Amniotic epithelial cell (primary cell): Measurements from ENCODE around the gene NUDCD3.
"Not testable (repeated sequence)": the region's sequence is repeated elsewhere in the genome, so short reads cannot be mapped to it uniquely, and the experiment has no call there.

Experiments
- DNase-seq: peaks from one replicate; pipeline ENCODE4 v3.0.0-alpha.2; 2010; ENCODE audit warnings: low read depth

NUDCD3 gene

DNA sequence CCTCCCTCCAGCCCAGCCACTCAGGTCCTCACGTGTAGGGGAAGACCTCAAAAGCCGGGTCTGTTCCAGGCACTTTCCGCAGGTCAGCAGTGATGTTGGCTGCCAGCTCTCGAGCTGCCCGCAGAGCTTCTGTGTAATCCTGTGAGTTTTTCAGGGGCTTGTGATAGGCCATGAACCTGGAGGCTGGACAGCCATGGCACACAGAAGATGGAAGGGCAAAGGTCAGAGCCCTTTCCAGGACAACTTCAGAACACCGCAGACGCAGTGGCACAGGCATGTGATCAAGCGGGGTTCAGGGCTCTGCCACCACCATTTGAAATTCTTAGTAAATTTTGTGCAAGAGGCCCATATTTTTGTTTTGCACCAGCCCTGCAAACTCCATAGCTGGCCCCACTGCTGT, 26.7 kb upstream of the NUDCD3 start:
- DNase-seq, result no peak

DNA sequence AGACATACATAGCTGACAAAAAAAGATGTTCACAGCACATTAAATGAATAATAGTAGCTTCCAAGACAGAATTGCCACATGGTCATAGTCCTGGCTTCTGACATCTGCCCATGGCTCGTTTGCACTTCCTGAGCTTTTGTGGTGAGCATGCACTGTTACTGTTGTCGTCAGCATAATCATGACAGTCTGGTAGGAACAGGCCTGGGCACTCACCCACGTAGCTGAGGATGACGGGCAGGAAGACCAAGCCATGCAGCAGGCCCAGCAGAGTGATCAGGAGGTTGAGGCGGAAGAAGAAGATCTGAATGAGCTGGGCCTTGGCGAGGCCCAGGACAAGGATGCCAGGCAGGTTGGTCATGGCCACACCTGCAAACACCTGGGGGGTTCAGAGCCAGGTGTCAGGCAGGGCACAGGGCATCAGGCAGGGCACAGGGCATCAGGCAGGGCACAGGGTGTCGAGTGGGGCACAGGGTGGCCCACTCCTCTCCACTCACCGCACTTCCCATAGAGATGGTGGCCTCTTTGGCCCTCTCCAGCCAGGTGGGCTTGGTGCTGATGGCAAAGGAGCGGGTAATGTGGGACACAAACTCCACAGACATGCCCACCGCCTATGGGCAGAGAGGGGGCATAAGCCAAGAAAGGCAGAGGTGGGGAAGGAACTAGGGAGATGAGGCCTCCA, 25.3 kb upstream of the NUDCD3 start:
- DNase-seq, result no peak

DNA sequence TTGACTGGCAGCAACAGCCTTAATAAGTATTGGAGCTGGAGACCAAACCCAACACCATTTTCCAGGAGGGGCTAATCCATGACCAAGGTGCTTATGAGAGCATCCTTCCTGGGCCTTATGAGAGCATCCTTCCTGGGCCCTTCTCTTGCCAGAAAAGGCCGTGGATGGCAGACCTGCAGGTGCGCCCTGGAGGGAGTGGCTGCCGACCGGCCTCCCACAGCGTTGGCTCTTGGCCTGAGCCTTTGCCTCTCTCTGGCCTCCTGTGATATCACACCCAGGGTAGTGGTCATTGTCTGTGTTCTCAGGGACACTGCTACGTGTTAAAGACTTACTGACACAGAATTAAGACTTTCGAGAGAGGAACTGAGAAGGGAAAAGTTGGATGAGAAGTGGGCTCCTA, 22.3 kb upstream of the NUDCD3 start:
- DNase-seq, result no peak

DNA sequence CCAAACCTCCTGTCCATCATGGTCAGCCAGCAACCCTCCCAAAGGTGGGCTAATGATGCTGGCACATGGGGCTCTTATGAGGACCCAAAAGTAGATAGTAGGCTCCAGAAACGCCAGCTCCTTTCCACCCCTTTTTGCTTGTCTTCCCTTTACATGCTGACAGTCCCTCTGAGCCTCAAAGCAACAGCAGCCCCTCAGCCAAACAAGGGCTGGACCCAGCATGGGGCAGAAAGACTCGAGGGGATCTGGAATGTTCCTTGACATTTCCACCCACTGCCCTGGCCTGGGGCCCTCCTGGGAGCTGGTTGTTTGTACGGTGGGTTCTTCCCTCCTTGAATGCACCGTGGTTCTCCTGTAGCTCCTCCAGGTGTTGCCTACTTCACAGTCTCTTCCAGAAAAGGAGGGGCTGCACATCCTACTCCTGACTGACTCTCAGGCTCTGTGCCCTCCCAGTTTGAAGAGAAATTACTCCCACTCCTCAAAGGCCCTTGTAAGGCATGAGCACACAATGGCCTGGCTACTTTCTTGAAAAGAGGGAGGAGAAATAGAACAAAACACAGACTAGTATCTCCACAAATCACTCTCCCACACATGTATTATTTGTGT, 21.5 kb upstream of the NUDCD3 start:
- DNase-seq, result no peak

DNA sequence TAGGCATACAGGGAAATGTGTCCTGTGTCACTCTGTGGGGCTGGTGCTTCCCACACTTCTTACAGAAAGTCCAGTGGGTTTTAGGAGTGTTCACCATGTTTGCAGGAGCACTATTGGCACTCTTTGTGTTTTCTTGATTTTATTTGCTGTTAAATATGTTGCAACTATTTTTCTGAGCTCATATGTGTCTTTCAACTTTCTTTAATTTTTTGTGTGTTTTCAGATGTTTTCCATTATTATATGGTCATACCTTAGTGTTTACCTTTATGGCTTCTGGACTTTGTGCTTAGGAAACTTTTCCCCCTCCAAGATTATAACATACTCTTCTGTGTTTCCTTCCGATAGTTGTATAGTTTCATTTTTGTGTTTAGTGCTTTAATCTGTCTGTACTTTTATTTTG, 20.8 kb upstream of the NUDCD3 start:
- no peak for DNase-seq

DNA sequence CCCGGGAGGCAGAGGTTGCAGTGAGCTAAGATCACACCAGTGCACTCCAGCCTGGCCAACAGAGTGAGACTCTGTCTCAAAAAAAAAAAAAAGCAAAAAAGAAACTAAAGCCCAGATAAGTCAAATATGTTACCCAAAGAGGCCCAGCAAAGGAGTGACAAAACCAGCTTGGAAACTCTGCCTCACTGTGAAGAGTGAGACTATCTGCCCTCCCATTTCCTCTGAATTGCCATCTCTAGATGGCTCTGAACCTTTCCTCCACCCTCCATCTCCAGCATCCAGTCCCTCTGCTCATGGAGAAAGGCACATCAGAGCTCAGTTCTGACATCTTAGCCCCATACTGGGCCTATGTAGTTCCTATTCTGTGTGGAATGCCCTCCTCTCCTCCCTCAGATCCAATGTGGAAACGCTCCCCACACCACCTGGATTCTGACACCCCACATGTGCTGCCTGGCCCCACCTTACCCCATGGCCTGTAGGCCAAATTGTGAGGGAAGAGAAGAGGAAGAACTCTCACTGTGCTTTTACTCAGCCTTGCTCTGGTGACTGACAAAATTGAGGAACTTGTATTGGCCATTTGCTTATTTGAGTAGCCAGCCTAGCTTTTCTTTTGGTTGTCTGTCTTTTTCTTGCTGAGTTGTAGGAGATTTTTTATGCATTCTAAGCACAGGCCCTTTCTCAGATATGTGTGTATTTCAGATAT, 18.0 kb upstream of the NUDCD3 start:
- DNase-seq, result no peak

DNA sequence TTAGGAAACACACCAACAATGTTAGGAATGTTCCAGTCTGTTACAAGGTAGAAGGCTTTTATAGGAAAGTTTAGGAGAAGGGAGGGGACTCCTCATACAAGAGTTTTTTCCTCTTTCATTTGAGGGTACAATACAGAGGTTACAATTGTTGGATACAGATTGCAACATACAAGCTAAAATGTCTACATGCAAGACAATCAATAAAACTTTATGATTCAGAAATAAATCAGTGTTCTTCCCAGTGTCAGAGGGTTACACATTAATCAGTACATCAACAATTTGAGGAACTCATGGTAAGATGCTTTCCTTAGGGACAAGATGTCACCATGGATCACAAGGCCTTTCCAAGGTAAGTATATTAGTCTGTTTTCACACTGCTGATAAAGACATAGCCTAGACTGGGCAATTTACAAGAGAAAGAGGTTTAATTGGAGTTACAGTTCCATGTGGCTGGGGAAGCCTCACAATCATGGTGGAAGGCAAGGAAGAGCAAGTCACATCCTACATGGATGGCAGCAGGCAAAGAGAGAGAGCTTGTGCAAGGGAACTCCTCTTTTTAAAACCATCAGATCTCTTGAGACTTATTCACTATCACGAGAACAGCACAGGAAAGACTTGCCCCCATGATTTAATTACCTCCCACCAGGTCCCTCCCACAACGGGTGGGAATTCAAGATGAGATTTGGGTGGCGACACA, 16.3 kb upstream of the NUDCD3 start:
- not testable (repeated sequence) for DNase-seq

DNA sequence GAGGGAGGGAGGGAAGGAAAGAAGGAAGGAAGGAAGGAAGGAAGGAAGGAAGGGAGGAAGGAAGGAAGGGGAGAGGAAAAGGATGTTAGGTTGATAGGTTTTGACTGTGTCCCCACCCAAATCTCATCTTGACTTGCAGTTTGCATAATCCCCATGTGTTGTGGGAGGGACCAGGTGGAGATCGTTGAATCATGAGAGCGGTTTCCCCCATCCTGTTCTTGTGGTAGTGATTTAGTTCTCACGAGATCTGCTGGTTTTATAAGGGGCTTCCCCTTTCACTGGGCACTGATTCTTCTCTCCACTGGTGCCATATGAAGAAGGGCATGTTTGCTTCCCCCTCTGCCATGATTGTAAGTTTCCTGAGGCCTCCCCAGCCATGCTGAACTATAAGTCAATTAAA, 15.1 kb upstream of the NUDCD3 start:
- DNase-seq, result no peak

DNA sequence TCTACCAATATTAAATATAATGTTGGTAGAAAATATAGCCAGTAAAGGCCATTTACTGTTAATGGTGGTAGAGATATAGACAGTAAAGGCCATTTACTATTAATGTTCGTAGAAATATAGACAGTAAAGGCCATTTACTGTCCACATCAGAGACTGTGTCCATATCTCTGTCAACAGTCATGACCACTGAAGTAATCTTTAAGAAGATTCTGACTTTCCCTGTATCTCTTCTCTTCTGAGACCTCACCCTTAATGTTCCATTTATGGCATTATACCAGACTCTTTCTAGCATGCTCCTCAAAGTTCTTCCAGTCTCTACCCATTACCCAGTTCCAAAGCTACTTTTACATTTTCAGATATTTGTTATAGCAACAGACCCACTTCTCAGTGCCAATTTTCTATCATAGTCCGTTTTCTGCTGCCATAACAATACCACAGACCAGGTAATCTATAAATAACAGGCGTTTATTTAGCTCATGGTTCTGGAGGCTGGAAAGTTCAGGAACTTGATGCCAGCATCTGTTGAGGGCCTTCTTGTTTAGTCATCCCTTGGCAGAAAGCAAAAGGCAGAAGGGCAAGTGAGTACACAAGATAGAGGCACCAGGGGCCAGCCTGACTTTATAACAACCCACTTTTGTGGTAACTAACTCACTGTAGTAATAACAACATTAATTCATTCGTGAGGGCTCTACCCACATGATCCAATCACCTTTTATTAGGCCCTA, 7.9 kb upstream of the NUDCD3 start:
- DNase-seq, result no peak

DNA sequence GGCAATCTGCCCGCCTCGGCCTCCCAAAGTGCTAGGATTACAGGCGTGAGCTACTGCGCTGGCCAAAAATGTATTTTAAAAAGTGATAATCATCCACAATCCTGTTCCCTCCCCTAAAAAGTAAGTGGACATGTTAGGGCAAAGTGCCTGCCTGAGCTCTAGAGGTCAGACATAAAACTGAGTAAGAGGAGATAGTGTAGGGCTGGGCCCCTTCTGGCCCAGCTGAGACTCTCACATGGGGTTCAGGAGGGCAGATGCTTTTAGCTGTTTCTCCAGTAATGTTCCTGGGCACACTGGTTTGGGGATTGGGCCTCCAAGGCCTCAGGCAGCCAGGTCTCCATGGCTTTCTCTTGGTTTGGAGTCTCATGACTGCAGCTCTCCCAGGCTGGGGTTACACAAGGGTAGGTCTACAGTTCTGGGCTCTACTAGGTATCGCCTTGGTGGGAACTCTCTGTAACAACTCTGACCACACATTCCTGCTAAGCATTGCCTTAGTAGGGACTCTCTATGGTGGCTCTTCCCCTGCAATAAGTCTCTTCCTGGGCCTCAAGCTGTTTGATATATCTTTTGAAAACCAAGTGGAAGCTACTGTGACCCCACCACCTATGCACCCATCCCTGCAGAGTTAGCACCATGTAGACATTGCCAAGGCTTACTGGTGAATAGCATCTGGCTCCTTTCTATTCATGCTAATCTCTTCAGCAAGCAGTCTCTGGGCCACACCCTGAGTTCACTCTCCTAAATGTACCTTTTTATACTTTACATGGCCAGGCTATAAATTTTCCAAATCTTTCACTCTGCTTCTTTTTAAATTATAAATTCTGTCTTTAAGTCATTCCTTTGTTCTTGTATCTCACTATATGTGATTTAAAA, 6.9 kb upstream of the NUDCD3 start:
- DNase-seq, result no peak

DNA sequence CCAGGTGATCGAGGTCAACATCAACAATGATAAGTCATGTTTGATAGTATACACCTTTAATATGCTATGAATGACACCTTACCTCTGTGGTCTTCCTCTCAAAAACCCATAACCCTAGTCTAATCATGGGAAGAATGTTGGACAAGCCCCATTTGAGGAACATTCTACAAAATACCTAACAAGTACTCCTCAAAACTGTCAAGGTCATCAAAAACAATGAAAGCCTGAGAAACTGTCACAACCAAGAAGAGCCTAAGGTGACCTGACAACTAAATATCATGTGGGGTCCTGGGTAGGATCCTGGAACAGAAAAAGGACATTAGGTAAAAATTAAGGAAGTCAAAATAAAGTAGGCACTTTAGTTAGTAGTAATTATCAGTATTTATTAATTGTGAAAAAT, 5.9 kb upstream of the NUDCD3 start:
- no peak for DNase-seq

DNA sequence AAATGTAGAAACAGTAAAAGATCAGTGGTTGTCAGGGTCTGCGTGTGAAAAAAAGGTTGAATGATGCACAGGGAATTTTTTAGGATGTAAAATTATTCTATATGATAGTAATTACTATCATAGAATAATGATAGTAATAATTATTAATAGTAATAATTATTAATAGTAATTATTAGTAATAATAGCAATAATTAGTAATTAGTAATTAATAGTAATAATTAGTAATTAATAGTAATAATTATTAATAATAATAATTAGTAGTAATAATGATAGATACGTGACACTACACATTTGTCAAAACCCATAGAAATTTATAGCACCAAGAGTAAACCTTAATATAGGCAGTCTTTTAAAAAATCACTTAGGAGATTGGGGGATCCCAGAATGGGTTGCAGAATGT, 4.5 kb upstream of the NUDCD3 start:
- no peak for DNase-seq

DNA sequence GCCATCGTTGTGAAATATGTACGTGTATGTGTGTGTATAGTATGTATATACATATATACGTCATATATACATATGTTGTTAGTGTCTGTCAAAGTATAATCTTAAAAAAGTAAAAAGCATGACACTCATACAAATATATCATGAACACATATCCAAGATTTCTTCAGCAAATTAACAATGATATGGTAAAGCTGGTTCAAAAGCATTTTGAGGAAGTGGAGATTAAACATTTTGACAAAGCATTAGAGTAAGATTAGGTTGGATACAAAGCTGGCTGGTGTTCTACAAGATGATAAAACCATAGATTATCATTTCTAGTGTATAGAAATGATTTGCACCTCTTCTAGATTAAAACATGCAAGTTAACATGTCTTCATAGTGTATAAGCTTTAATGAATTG, 771 bp upstream of the NUDCD3 start:
- DNase-seq, result no peak

DNA sequence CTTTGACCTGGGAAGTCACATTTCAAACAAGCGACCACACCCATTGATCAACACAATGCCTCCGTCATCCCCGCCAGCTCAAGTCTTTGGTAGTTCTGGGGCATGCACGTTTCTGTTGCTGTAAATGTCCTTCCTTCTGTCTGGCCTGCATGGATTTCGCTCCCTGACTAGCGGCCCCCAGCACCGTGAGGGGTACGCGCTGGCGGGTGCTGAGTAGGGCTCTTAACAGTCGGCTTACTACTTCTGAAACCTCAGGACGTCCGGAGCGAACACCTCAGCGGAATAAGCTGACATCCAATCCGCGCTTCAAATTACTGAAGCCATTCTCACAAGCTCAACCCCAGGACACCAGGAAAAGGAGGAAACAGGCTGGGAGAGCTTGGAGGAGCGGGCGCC, 505 bp downstream of the NUDCD3 start:
- DNase-seq, result peak; percentile 13

DNA sequence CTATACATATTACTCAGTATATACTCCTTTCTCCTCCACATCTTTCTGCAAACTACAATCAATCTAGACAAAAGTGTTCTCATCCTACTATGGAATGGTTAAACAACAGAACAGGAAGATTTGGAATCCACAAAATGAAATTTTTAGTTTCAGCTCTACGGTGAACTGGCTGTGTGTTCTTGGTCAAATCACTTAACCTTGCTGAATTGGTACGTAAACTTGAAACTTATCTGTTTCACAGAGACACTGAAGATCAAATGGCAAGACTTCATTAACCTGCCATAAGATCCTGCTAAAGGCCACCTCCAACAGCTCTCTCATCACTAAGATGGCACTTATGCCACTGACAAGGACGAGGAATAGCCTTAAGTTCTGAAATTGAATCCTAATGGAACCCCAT, 1.5 kb downstream of the NUDCD3 start:
- no peak for DNase-seq

DNA sequence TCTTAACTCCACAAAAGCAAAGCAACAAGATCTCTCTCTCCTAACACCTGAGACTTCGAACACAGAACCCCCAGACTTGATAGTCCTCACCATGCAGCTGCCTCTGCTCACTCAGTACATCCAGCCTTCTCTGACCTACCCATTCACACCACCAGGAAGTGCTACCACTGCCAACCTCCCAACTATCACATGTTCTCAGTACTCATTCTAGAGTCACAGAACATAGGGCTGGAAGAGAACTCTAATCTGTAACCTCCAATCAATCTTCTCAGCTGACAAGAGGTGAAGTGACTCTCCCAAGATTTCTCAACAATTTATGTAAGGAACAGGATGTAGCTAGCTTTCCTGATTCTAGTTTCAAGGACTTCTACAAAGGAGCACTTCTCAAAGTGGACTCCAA, 3.8 kb downstream of the NUDCD3 start:
- DNase-seq, result peak; percentile 92

DNA sequence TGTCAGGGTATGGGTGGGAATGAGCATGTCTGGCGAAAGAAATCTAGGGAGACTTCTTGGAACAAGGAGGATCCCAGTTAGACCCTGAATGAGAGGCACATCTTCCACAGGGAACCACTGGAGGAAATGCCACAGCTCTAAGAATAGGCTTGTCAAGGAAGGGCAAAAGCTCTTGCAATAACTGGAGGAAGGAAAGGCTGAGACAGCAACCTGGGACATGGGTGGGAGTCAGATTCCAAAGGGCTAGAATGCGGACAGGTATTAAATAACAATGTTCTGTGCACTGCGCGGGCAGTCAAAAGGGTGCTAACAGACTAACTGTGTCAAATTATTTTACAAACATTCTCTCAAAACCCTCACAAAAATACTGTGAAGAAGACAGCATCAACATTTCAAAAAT, 4.5 kb downstream of the NUDCD3 start:
- no peak for DNase-seq

DNA sequence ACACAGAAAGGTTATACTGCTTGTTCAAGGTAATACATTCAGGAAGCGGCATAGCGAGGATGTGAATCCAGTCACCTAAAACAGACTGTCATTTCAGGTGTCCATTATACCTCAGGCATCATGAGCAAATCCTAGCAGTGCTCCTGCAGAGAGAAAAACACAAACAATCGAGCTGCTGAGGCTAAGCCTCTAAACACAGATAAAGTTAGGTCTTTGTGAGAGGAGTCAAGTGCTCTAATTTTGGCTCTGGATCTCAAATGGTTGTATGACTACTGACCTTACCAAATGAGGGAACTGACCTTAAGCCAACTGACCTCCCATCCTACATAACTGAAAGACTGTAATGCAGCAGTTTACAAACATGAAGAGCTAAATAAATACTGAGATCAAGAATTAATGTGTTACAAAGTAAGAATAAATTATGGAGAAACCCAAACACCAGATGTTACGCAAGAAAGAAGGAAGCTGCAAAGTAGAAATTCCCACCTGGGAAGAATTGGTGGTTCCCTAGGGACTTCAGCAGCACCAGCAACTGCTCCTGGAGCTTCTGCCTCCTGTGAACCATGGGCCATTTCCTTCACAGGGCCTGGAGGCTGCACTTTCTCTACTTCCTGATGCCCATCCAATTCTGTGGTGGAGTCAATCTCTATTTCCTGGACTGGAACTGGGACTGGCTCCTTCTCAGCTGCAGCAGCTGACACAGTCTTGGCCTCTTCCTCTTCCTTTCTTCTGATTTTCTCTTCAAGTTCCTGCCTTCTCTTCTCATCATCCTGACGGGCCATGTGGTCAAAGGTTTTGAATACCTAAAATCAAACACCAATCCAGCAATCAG, 5.8 kb downstream of the NUDCD3 start:
- DNase-seq, result no peak

DNA sequence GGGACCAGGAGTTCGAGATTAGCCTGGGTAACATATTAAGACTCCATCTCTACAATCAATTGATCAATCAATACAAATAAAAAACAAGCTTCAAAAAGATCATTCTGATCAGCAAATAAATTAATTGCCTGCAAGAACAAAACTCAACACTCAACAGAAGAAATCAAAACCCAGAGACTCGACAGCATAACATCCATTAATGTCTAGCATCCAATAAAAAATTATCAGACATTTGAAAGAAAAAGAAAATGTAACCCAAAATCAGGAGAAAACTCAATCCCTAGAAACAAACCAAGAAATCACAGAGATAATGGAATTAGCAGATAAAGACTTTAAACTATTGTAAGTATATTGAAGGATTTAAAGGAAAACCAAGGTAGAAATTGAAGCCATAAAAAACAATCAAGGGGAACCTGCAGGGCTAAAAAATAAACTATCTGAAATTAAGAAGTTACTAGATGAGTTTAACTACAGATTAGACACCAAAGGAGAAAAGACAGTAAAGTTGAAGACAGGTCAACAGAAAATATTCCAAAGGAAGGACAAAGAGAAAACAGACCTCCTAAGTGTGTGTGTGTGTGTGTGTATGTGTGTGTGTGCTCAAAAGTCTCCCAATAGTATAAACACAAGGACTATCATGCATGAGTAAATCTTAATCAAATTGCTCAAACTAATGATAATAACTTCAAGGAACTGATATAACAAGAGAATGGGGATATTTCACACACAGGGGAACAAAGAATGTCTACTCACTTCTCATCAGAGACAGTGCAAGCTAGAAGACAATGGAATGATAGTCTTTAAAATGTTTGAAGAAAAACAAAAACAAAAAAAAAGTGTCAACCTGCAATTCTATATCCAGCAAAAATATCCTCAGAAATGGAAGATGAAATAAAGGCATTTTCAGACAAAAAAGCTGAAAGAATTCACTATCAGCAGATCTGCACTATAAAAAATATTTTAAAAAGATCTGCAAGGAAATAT, 7.7 kb downstream of the NUDCD3 start:
- DNase-seq, result no peak
